ENCODE measurements around the gene SPC24. TPM values are rescaled to one million over a fixed set of nuclear protein-coding genes. Genes with fewer than 3 reads are reported as not detected.
A peak's percentile ranks its signal among the peaks of the same experiment; 100 is the strongest.

SPC24 gene
- total RNA-seq (1 to 10 TPM in 3 of 4 donors, under 1 TPM in 1; 0.56 to 4.4 (median 3.4) TPM), polyA plus RNA-seq (1.6 TPM)
- long read RNA-seq, donor 1, transcript SPC24-206 (5 exons, 2,315 nt): major isoform, 6 of 6 reads
- long read RNA-seq, donor 1, partial matches to known transcripts: 0 of 6 reads
- long read RNA-seq, donor 1, other reads (novel, unspliced or antisense): 0 of 6 reads
- long read RNA-seq, donor 2, partial matches to known transcripts: 0 of 1 reads
- long read RNA-seq, donor 2, other reads (novel, unspliced or antisense): 1 of 1 reads
- long read RNA-seq, donor 3, partial matches to known transcripts: 0 of 2 reads
- long read RNA-seq, donor 3, other reads (novel, unspliced or antisense): 0 of 2 reads
- long read RNA-seq, donor 4: 0 reads

GRCh38 chr19:11155373-11156120 is at the start of gene SPC24:
Gene SPC24, minus strand, starts transcription at chr19:11155782. Its CDS starts 6 bp downstream, at chr19:11155776.
- WGBS: under 1% methylated on average over 50 of the region's 50 CpGs
- Histone ChIP-seq H3K9me3 (ENCODE audit: control insufficient read depth, low read length) (no peaks in the 10 kb centered on the region), H3K27me3 (ENCODE audit: control insufficient read depth, insufficient read depth) (no peaks in the 10 kb centered on the region), H3K4me1 (ENCODE audit: control insufficient read depth, insufficient read depth, low read length) (peaks cover 3% of the 10 kb centered on the region), H3K27ac (ENCODE audit: low read length) (peak within 1 kb of the TSS; percentile 75), H3K4me3 (ENCODE audit: low read length) (peak within 1 kb of the TSS; percentile 35)
- DNase-seq: peak; percentile 96 to 98 (median 97)
- intact Hi-C loops (cut with DNase I): no loop called here
- ATAC-seq: peak; percentile 93 to 96

GRCh38 chr19:11204943-11205349 is 49.4 kb upstream of the SPC24 start:
- WGBS: 51% methylated on average over 5 of the region's 5 CpGs
- H3K4me3 ChIP-seq (ENCODE audit: low read length): no peak overlapping the region
- H3K27ac ChIP-seq (ENCODE audit: low read length): peak overlapping the region; percentile 66
- intact Hi-C loops (cut with DNase I): loop anchor here (2.0 to 10.0 kb wide), 5 partner anchors 66 to 170 kb away; no protein-coding TSS in a partner anchor
- H3K9me3 ChIP-seq (ENCODE audit: control insufficient read depth, low read length): no peaks in the 10 kb centered on the region
- no peak for ATAC-seq
- H3K27me3 ChIP-seq (ENCODE audit: control insufficient read depth, insufficient read depth): no peaks in the 10 kb centered on the region
- DNase-seq: peak in 2 of 3 donors; percentile 52 to 80
- peaks cover 5% of the 10 kb centered on the region for H3K4me1 ChIP-seq (ENCODE audit: control insufficient read depth, insufficient read depth, low read length)

GRCh38 chr19:11204076-11204602 is 48.6 kb upstream of the SPC24 start:
- Histone ChIP-seq H3K9me3 (ENCODE audit: control insufficient read depth, low read length) (no peaks in the 10 kb centered on the region), H3K4me1 (ENCODE audit: control insufficient read depth, insufficient read depth, low read length) (peaks cover 5% of the 10 kb centered on the region), H3K27me3 (ENCODE audit: control insufficient read depth, insufficient read depth) (no peaks in the 10 kb centered on the region), H3K4me3 (ENCODE audit: low read length) (no peak overlapping the region), H3K27ac (ENCODE audit: low read length) (peak overlapping the region; percentile 66)
- intact Hi-C loops (cut with DNase I): loop anchor here in 3 of 4 donors (2.0 to 10.0 kb wide), 4 partner anchors 65 to 169 kb away; no protein-coding TSS in a partner anchor
- WGBS: 77% methylated on average over 9 of the region's 9 CpGs
- ATAC-seq (peak; percentile 3 to 4), DNase-seq (no peak)

- H3K4me3 ChIP-seq (ENCODE audit: low read length): no peak overlapping the region
- H3K9me3 ChIP-seq (ENCODE audit: control insufficient read depth, low read length): no peaks in the 10 kb centered on the region
- 18% methylated on average over 17 of the region's 17 CpGs for WGBS
- intact Hi-C loops (cut with DNase I): loop anchor here in 3 of 4 donors (2.0 to 10.0 kb wide), 4 partner anchors 65 to 169 kb away; no protein-coding TSS in a partner anchor
- H3K27ac ChIP-seq (ENCODE audit: low read length): peak overlapping the region; percentile 94
- ATAC-seq (peak; percentile 73 to 78), DNase-seq (peak; percentile 87 to 93 (median 90))
- peaks cover 5% of the 10 kb centered on the region for H3K4me1 ChIP-seq (ENCODE audit: control insufficient read depth, insufficient read depth, low read length)
- H3K27me3 ChIP-seq (ENCODE audit: control insufficient read depth, insufficient read depth): no peaks in the 10 kb centered on the region
These were observed 47.9 kb upstream of the SPC24 start for GRCh38 chr19:11203194-11204075.

GRCh38 chr19:11202488-11203193 is 47.1 kb upstream of the SPC24 start:
- ATAC-seq (peak in 1 of 2 donors; percentile 1), DNase-seq (no peak)
- peak overlapping the region; percentile 94 for H3K27ac ChIP-seq (ENCODE audit: low read length)
- H3K9me3 ChIP-seq (ENCODE audit: control insufficient read depth, low read length): no peaks in the 10 kb centered on the region
- peaks cover 5% of the 10 kb centered on the region for H3K4me1 ChIP-seq (ENCODE audit: control insufficient read depth, insufficient read depth, low read length)
- intact Hi-C loops (cut with DNase I): loop anchor here in 3 of 4 donors (5.0 to 10.0 kb wide), 2 partner anchors 65 to 168 kb away; no protein-coding TSS in a partner anchor
- 86% methylated on average over 20 of the region's 20 CpGs for WGBS
- no peaks in the 10 kb centered on the region for H3K27me3 ChIP-seq (ENCODE audit: control insufficient read depth, insufficient read depth)
- no peak overlapping the region for H3K4me3 ChIP-seq (ENCODE audit: low read length)

- Histone ChIP-seq H3K27me3 (ENCODE audit: control insufficient read depth, insufficient read depth) (no peaks in the 10 kb centered on the region), H3K4me3 (ENCODE audit: low read length) (no peak overlapping the region), H3K27ac (ENCODE audit: low read length) (no peak overlapping the region), H3K9me3 (ENCODE audit: control insufficient read depth, low read length) (no peaks in the 10 kb centered on the region), H3K4me1 (ENCODE audit: control insufficient read depth, insufficient read depth, low read length) (peaks cover 5% of the 10 kb centered on the region)
- DNase-seq: peak in 1 of 3 donors; percentile 37
- WGBS: 93% methylated on average over 24 of the region's 24 CpGs
- ATAC-seq: no peak
- intact Hi-C loops (cut with DNase I): loop anchor here in 3 of 4 donors (5.0 to 10.0 kb wide), 2 partner anchors 64 to 167 kb away; no protein-coding TSS in a partner anchor
These were observed 46.2 kb upstream of the SPC24 start for GRCh38 chr19:11201791-11202190.

GRCh38 chr19:11200931-11201330 is 45.3 kb upstream of the SPC24 start:
- 82% methylated on average over 9 of the region's 9 CpGs for WGBS
- Histone ChIP-seq H3K4me3 (ENCODE audit: low read length) (no peak overlapping the region), H3K27ac (ENCODE audit: low read length) (peak overlapping the region; percentile 26), H3K27me3 (ENCODE audit: control insufficient read depth, insufficient read depth) (no peaks in the 10 kb centered on the region), H3K9me3 (ENCODE audit: control insufficient read depth, low read length) (no peaks in the 10 kb centered on the region), H3K4me1 (ENCODE audit: control insufficient read depth, insufficient read depth, low read length) (peaks cover 5% of the 10 kb centered on the region)
- DNase-seq (peak in 1 of 3 donors; percentile 45), ATAC-seq (no peak)
- intact Hi-C loops (cut with DNase I): loop anchor here in 3 of 4 donors (5.0 to 10.0 kb wide), 2 partner anchors 64 to 166 kb away; no protein-coding TSS in a partner anchor

GRCh38 chr19:11200015-11200574 is 44.5 kb upstream of the SPC24 start:
- intact Hi-C loops (cut with DNase I): loop anchor here in 3 of 4 donors (5.0 to 10.0 kb wide), 2 partner anchors 63 to 165 kb away; no protein-coding TSS in a partner anchor
- no peaks in the 10 kb centered on the region for H3K27me3 ChIP-seq (ENCODE audit: control insufficient read depth, insufficient read depth)
- WGBS: 89% methylated on average over 15 of the region's 15 CpGs
- H3K4me3 ChIP-seq (ENCODE audit: low read length): no peak overlapping the region
- H3K27ac ChIP-seq (ENCODE audit: low read length): no peak overlapping the region
- DNase-seq (peak in 1 of 3 donors; percentile 47), ATAC-seq (no peak)
- peaks cover 9% of the 10 kb centered on the region for H3K4me1 ChIP-seq (ENCODE audit: control insufficient read depth, insufficient read depth, low read length)
- H3K9me3 ChIP-seq (ENCODE audit: control insufficient read depth, low read length): no peaks in the 10 kb centered on the region

GRCh38 chr19:11199517-11199916 is 43.9 kb upstream of the SPC24 start:
- WGBS: 84% methylated on average over 5 of the region's 5 CpGs
- peaks cover 10% of the 10 kb centered on the region for H3K4me1 ChIP-seq (ENCODE audit: control insufficient read depth, insufficient read depth, low read length)

More at GRCh38 chr19:11199517-11199916, 43.9 kb upstream of the SPC24 start:
- ATAC-seq: no peak
- H3K9me3 ChIP-seq (ENCODE audit: control insufficient read depth, low read length): no peaks in the 10 kb centered on the region
- peak overlapping the region; percentile 65 for H3K27ac ChIP-seq (ENCODE audit: low read length)
- H3K27me3 ChIP-seq (ENCODE audit: control insufficient read depth, insufficient read depth): no peaks in the 10 kb centered on the region
- peak in 1 of 3 donors; percentile 2 for DNase-seq
- intact Hi-C loops (cut with DNase I): loop anchor here in 2 of 4 donors (5.0 kb wide), 2 partner anchors 37 to 57 kb away; no protein-coding TSS in a partner anchor
- H3K4me3 ChIP-seq (ENCODE audit: low read length): no peak overlapping the region
